HG03103 (cell line): ENCODE results near the gene FOSB.

Source experiments
- ATAC-seq: cut with Tn5 transposase; IDR thresholded peaks from one replicate; pipeline ENCODE4 v1.9.1; 2021; ENCODE audit warnings: low read depth; ENCODE audit not compliant: unreplicated experiment

The FOSB gene

GRCh38 chr19:45477713-45478453 is 10.1 kb downstream of the FOSB start:
- ATAC-seq, result peak; percentile 7

GRCh38 chr19:45478454-45479238 is 10.8 kb downstream of the FOSB start:
- peak; percentile 71 for ATAC-seq

DNA sequence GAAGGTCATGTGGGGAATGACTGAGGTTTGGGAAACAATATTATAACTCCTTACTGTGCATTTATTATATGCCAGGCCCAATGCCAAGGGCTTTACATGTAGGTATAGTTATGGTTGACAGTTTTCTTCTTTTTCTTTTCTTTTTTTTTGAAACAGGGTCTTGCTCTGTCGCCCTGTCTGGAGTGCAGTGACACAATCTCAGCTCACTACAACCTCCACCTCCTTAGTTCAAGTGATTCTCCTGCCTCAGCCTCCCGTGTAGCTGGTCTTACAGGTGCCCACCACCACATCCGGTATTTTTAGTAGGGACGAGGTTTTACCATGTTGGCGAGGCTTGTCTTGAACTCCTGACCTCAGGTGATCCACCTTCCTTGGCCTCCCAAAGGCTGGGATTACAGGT is 15.2 kb downstream of the FOSB start:
- no peak for ATAC-seq

DNA sequence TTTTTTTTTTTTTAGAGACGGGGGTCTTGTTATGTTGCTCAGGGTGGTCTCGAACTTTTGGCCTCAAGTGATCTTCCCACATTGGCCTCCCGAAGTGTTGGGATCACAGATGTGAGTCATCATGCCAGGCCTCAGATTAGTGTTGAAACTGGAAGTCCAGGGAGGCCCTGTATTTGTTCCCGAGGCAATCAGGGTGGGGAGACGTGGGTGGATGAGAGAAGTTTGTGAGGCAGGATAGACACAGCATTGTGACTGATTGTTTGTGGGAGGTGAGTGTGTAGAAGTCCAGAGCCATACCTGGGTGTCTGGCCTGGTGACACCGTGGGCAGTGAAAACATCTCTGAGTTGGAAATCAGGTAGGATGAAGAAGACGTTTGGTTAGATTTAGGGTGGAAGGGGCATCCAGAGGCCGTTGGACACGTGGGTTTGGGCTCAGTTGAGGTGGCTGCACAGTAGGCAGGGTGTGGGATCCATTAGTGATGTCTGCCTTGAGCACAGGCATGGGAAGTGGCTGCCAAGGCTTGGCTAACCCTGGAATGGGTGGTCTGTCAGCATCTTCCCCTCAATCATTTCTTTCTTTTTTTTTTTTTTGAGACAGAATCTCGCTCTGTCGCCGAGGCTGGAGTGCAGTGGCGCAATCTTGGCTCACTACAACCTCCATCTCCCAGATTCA is 16.6 kb downstream of the FOSB start:
- no peak for ATAC-seq

- peak; percentile 89 for ATAC-seq
These were observed 17.7 kb downstream of the FOSB start for GRCh38 chr19:45485305-45486077.

DNA sequence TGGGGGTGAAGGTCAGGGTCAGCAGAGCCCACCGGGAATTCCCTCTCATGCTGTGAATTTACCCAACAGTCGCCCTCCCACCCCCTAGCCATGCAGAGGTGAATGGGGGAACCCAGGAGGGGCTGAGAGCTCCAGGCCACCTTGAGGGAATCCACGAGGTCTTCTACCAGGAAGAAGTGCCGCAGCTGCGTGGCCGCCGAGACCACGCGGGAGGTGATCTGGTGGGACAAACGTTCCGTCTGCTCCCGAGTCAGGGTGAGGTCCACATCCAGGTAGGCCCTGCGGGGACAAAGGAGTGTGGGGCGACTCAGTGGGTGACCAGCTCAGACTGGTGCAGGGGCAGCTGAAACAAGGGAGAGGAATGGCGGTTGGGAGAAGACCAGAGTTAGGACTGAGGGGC is 20.9 kb downstream of the FOSB start:
- no peak for ATAC-seq

GRCh38 chr19:45489216-45489855 is 21.5 kb downstream of the FOSB start:
- no peak for ATAC-seq

- ATAC-seq, result no peak
These were observed 24.4 kb downstream of the FOSB start for GRCh38 chr19:45492137-45492626.

GRCh38 chr19:45492627-45493470 is 25.1 kb downstream of the FOSB start:
- no peak for ATAC-seq

DNA sequence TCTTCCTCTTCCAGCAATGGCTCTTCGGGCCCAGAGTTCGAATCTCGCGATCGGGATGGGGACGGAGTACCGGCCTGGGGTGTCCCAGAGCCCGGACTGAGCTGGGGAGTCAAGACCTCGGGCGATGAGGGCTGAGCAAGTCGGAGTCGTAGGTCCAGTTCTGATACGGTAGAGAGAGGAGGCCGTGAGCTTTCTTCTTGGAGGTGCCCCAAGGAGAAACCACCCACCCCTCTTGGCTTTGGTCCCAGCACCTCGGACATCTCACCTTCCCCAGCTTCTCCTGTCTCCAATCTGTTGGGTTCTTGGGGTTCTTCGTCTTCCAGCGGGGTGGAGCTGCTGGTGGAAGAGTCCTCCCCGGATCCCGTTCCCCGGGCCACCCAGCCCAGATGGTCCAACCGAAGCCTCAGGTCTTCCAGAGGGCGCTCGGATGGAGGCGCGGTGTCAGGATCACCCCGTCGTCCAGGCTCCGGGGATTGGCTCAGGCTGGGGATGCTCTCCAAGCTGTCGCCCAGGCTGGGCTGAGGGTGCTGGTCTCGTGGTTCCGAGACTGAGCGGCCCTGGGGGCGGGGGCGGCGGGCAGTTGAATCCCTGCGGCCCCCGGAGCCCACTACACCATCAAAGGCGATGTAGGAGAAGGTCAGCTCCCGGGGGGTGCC is 26.6 kb downstream of the FOSB start:
- ATAC-seq, result no peak

- ATAC-seq, result no peak
These were observed 27.4 kb downstream of the FOSB start for GRCh38 chr19:45495178-45495577.

DNA sequence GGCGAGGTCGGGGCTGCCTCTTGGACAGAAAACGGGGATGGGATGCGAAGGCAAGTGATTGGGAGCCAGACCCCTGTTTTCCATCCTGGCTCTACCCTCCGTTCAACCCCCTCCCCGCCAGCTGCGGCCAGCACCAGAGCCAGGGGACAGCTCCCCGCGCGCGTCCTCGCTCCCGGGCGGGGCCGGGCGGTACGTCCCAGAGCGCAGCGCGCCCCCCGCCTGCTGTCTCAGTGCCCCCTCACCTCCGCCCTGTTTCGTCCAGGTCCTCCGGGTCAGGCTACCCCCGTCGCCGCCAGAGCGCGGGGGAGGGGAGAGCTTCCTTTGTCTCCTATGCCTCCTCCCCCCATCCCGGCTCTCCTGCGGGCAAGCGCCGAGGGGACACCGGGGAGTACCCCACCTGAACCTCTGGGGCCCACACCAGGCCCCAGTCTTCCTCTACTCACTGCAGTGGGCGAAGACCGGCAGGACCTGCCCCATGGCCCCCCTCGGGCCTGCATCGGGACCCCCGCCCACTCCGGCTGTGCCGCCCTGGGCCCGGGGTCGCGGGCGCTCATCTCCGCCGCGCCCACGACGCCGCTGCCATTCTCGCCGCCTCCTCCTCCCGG is 28.7 kb downstream of the FOSB start:
- no peak for ATAC-seq

DNA sequence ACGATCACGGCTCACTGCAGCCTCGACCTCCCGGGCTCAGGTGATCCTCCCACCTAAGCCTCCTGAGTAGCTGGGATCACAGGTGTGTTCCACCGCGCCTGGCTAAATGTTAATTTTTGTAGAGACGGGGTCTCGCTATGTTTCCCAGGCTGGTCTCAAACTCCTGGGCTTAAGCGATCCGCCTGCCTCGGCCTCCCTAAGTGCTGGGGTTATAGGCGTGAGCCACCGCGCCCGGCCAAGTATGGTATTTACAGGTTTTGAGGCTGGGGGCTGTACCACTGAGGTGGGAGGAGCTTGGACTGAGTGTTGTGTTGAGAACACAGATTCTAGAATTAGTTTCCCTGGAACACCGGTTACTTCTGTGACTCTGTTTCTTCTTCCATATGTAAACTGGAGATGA is 30.0 kb downstream of the FOSB start:
- no peak for ATAC-seq

GRCh38 chr19:45498411-45499195 is 30.8 kb downstream of the FOSB start, which contains the start of gene PPM1N:
TSS of gene PPM1N (plus strand) at chr19:45498443. CDS start at chr19:45498473, 30 bp downstream.
- ATAC-seq, result no peak

GRCh38 chr19:45499196-45500180 is 31.7 kb downstream of the FOSB start:
- no peak for ATAC-seq
